Stimulated activated effector memory CD8-positive, alpha-beta T cell treated with anti-CD3 and anti-CD28 coated beads, Interleukin-12 subunit alpha, Interleukin-12 subunit beta, amount 100 ng/mL, for 72 hours (primary cell): Measurements from ENCODE around the gene CARD14.
"Not testable (repeated sequence)": the region's sequence is repeated elsewhere in the genome, so short reads cannot be mapped to it uniquely, and the experiment has no call there.

Experiments used
- ATAC-seq: fragments of 150-1000 bp; cut with Tn5 transposase; 2 replicates; pipeline ENCODE4 v1.10.0; 2021
- DNase-seq, 2 donors: peaks; one replicate each; pipeline ENCODE4 v3.0.0; 2021 to 2022; ENCODE audit warnings: low spot score in 2 of 2
- H3K27ac Mint-ChIP-seq: one replicate; pipeline ENCODE4 v1.8.0; 2022; ENCODE audit warnings: mild to moderate bottlenecking, mixed read lengths
- H3K36me3 Mint-ChIP-seq: one replicate; pipeline ENCODE4 v1.8.0; 2022; ENCODE audit warnings: mild to moderate bottlenecking, mixed read lengths
- H3K4me1 Mint-ChIP-seq: one replicate; pipeline ENCODE4 v1.8.0; 2022; ENCODE audit warnings: mixed read lengths
- H3K4me3 Mint-ChIP-seq: one replicate; pipeline ENCODE4 v1.8.0; 2022; ENCODE audit warnings: mild to moderate bottlenecking, mixed read lengths
- H3K9me3 Mint-ChIP-seq: one replicate; pipeline ENCODE4 v1.8.0; 2022; ENCODE audit warnings: mixed read lengths

The CARD14 gene

GRCh38 chr17:80253631-80254395, 84.0 kb downstream of the CARD14 start:
- Mint-ChIP-seq H3K4me3 (peak overlapping the region; percentile 65), H3K9me3 (no peaks in the 10 kb centered on the region), H3K4me1 (peaks cover 54% of the 10 kb centered on the region), H3K36me3 (peaks cover 32% of the 10 kb centered on the region), H3K27ac (peak overlapping the region; percentile 96)
- DNase-seq (no peak), ATAC-seq (no peak)

GRCh38 chr17:80254396-80255251, 84.8 kb downstream of the CARD14 start:
- DNase-seq (peak; percentile 51 to 88), ATAC-seq (peak; percentile 85)
- H3K9me3 Mint-ChIP-seq: no peaks in the 10 kb centered on the region
- peak overlapping the region; percentile 96 for H3K27ac Mint-ChIP-seq
- H3K36me3 Mint-ChIP-seq: peaks cover 38% of the 10 kb centered on the region
- H3K4me1 Mint-ChIP-seq: peaks cover 62% of the 10 kb centered on the region
- peak overlapping the region; percentile 65 for H3K4me3 Mint-ChIP-seq

GRCh38 chr17:80256034-80256350, 86.2 kb downstream of the CARD14 start:
- H3K9me3 Mint-ChIP-seq: no peaks in the 10 kb centered on the region
- H3K27ac Mint-ChIP-seq: peak overlapping the region; percentile 97
- H3K4me3 Mint-ChIP-seq: no peak overlapping the region
- ATAC-seq (no peak), DNase-seq (no peak)
- H3K4me1 Mint-ChIP-seq: peaks cover 66% of the 10 kb centered on the region
- peaks cover 43% of the 10 kb centered on the region for H3K36me3 Mint-ChIP-seq

- Mint-ChIP-seq H3K27ac (peak overlapping the region; percentile 97), H3K4me1 (peaks cover 69% of the 10 kb centered on the region), H3K36me3 (peaks cover 50% of the 10 kb centered on the region), H3K4me3 (peak overlapping the region; percentile 94), H3K9me3 (no peaks in the 10 kb centered on the region)
- no peak for ATAC-seq
- no peak for DNase-seq
Observed at GRCh38 chr17:80257716-80258213, 87.9 kb downstream of the CARD14 start.

GRCh38 chr17:80258296-80258695, 88.5 kb downstream of the CARD14 start:
- DNase-seq, ATAC-seq, H3K9me3 Mint-ChIP-seq: not testable (repeated sequence)
- H3K4me3 Mint-ChIP-seq: peak overlapping the region; percentile 94
- H3K27ac Mint-ChIP-seq: peak overlapping the region; percentile 97
- peaks cover 49% of the 10 kb centered on the region for H3K36me3 Mint-ChIP-seq
- peaks cover 69% of the 10 kb centered on the region for H3K4me1 Mint-ChIP-seq
